ENCODE measurements around the gene MCC.

GRCh38 chr5:113311301-113311700, 177.0 kb downstream of the MCC start:
- TF ChIP-seq CTCF (IDR thresholded peaks at IDR 0.05) (no peak), POLR2A (IDR thresholded peaks at IDR 0.05) (no peak), EP300 (IDR thresholded peaks at IDR 0.05) (no peak)

Measured in ovary (tissue), 3 donors.